ENCODE results near the gene JPH2.
"Not testable (repeated sequence)": the region's sequence is repeated elsewhere in the genome, so short reads cannot be mapped to it uniquely, and the experiment has no call there.

JPH2 gene

DNA sequence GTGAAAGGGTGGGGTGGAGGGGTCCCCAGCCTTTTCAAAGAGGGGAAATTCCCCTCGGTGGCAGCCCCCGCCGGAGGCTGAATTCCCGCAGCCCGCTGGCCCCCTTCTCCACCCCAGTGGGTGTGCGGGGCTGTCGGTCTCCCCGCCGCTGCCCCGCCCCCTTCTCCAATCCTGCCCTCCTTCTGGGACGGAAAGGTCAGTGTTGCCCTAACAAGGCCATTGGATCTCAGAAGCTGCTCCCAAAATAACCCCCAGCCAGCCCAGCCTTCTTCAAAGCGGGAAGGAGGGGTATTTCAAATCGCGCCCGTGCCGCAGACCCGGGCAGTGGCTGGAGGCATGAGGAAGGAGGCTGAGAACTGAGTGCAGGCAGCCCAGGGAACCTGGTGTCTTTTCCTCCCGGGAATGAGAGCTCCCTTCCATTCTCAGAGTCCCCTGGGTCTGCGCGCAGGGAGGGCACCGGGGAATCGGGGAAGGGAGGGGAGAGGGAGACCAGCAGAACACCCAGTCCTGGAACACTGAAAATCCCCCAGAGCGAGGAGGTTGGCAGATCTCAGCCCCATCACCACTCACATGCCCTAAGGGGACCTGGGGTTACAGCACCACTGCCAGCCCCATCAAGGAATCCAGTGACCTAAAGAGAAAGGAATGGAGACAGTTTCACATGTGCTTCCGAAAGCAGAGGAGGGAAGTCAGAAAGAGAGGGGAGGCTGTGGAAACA lies at the start of gene JPH2:
TSS of gene JPH2 (minus strand) at position 135 of the 718 bp plus-strand sequence. CDS start 483 bp downstream, outside the sequence.
- Histone ChIP-seq H4K20me1 (ENCODE audit: insufficient read depth, low read length) (no peaks in the 10 kb centered on the region), H3K9me3 (ENCODE audit: insufficient read depth, low read length) (no peaks in the 10 kb centered on the region), H3K27ac (ENCODE audit: low read length) (no peak within 1 kb of the TSS), H3K79me2 (ENCODE audit: low read length) (no peaks in the 10 kb centered on the region), H3K4me1 (ENCODE audit: low read length) (peaks cover 7% of the 10 kb centered on the region; the same call in 1 of the 2 replicates), H3K36me3 (replicated peaks; ENCODE audit: low read depth, low read length) (no peaks in the 10 kb centered on the region), H3K4me2 (ENCODE audit: low read length) (peak within 1 kb of the TSS; percentile 11), H3K4me3 (ENCODE audit: low read length) (peak within 1 kb of the TSS; percentile 22; the same call in 1 of the 2 replicates), H3K9ac (ENCODE audit: low read length) (no peak within 1 kb of the TSS), H2AFZ (ENCODE audit: low read depth, low read length) (no peak within 1 kb of the TSS), H3K27me3 (ENCODE audit: low read depth, low read length) (peaks cover 29% of the 10 kb centered on the region)
- TF ChIP-seq, protein P1, sequence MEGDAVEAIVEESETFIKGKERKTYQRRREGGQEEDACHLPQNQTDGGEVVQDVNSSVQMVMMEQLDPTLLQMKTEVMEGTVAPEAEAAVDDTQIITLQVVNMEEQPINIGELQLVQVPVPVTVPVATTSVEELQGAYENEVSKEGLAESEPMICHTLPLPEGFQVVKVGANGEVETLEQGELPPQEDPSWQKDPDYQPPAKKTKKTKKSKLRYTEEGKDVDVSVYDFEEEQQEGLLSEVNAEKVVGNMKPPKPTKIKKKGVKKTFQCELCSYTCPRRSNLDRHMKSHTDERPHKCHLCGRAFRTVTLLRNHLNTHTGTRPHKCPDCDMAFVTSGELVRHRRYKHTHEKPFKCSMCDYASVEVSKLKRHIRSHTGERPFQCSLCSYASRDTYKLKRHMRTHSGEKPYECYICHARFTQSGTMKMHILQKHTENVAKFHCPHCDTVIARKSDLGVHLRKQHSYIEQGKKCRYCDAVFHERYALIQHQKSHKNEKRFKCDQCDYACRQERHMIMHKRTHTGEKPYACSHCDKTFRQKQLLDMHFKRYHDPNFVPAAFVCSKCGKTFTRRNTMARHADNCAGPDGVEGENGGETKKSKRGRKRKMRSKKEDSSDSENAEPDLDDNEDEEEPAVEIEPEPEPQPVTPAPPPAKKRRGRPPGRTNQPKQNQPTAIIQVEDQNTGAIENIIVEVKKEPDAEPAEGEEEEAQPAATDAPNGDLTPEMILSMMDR (IDR thresholded peaks at IDR 0.05; ENCODE audit: low read depth, low read length) = no peak
- no peak for TF ChIP-seq EZH2phosphoT487 (IDR thresholded peaks at IDR 0.05; ENCODE audit: low read depth)

DNA sequence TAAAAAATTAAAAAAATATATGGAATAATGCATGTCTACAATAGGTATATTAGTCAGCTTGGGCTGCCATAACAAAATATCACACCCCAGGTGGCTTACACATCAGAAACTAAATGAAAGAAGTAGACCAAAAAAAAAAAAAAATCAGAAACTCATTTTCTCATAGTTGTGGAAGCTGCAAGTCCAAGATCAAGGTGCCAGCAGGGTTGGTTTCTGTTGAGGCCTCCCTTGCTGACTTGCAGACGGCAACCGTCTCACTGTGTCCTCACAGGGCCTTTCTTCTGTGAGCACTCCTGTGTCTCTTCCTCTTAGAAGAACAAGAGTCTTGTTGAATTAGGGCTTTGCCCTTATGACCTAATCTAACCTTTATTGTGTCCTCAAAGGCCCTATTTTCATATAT lies 48.7 kb upstream of the JPH2 start:
- Histone ChIP-seq H3K9ac (ENCODE audit: low read length) (no peak overlapping the region), H3K4me1 (ENCODE audit: low read length) (no peaks in the 10 kb centered on the region), H3K27ac (ENCODE audit: low read length) (no peak overlapping the region), H3K4me2 (ENCODE audit: low read length) (no peak overlapping the region), H3K4me3 (ENCODE audit: low read length) (no peak overlapping the region), H3K79me2 (ENCODE audit: low read length) (no peaks in the 10 kb centered on the region), H4K20me1 (ENCODE audit: insufficient read depth, low read length) (no peaks in the 10 kb centered on the region), H2AFZ (ENCODE audit: low read depth, low read length) (no peak overlapping the region), H3K36me3 (replicated peaks; ENCODE audit: low read depth, low read length) (no peaks in the 10 kb centered on the region), H3K9me3 (ENCODE audit: insufficient read depth, low read length) (no peaks in the 10 kb centered on the region), H3K27me3 (ENCODE audit: low read depth, low read length) (no peaks in the 10 kb centered on the region)
- TF ChIP-seq EZH2phosphoT487 (IDR thresholded peaks at IDR 0.05; ENCODE audit: low read depth) = no peak

DNA sequence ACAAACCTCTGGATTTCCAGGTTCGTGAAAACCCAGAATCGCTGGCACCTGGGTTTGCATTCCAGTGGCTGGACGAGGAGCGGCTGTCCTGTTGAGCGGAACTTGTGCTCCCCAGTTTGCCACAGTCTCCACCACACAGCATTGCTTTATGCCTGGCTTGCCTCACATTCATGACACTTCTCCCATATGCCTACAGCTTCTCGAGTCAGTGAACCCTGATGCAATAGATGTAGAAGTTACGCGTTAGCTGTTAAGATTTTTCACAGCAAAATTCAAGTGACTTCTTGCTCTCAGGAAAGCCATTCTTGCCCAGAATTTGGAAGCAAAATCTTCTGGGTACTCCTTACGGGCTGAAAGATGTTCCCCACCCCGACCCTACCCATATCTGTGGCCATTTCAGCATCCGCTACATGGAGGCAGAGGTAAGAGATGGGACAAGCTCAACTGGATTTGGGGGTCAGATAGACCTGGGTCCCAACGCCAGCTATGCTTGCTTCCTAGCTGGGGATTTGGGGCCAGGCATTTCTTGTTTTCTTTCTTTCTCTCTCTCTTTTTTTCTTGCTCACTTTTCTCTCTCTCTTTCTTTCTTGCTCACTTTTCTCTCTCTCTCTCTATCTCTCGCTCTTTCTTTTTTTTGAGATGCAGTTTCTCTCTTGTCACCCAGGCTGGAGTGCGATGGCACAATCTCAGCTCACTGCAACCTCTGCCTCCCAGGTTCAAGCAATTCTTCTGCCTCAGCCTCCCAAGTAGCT lies 47.8 kb upstream of the JPH2 start:
- H3K79me2 ChIP-seq (ENCODE audit: low read length) = no peaks in the 10 kb centered on the region
- H4K20me1 ChIP-seq (ENCODE audit: insufficient read depth, low read length) = no peaks in the 10 kb centered on the region
- no peaks in the 10 kb centered on the region for H3K36me3 ChIP-seq (replicated peaks; ENCODE audit: low read depth, low read length)
- H3K4me1 ChIP-seq (ENCODE audit: low read length) = no peaks in the 10 kb centered on the region
- no peak overlapping the region for H3K4me3 ChIP-seq (ENCODE audit: low read length)
- TF ChIP-seq, protein P1 (IDR thresholded peaks at IDR 0.05; ENCODE audit: low read depth, low read length) = no peak
- no peak overlapping the region for H3K27ac ChIP-seq (ENCODE audit: low read length)
- H3K4me2 ChIP-seq (ENCODE audit: low read length) = no peak overlapping the region
- no peaks in the 10 kb centered on the region for H3K27me3 ChIP-seq (ENCODE audit: low read depth, low read length)
- no peak overlapping the region for H2AFZ ChIP-seq (ENCODE audit: low read depth, low read length)
- no peaks in the 10 kb centered on the region for H3K9me3 ChIP-seq (ENCODE audit: insufficient read depth, low read length)
- no peak overlapping the region for H3K9ac ChIP-seq (ENCODE audit: low read length)

DNA sequence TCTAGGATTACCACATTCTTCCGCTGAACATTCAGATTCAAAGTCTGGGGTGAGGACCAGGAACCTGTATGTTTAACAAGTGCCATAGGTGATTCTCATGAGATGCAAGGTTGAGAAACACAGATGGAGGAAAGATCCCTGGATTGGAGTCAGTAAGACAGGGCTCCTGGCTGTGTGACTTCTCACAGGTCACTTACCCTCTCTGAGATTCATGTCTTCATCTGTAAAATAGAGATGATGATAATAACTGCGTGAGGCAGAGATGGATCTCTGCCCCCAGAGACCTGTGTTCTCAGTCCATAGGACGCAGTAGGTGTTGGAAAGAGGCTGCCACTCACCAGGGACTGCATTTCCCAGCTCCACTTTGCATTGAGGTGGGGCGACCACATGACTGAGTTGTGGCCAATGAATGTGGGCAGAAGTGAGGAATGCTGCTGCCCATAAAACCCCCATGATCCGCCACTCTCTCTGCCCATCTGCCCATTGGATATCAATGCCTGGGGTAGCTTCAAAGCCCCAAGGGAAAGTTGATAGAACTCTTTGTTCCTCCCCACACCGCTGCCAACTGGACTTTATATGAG lies 46.5 kb upstream of the JPH2 start:
- no peaks in the 10 kb centered on the region for H3K9me3 ChIP-seq (ENCODE audit: insufficient read depth, low read length)
- no peaks in the 10 kb centered on the region for H3K27me3 ChIP-seq (ENCODE audit: low read depth, low read length)
- H3K36me3 ChIP-seq (replicated peaks; ENCODE audit: low read depth, low read length) = no peaks in the 10 kb centered on the region
- no peak overlapping the region for H3K27ac ChIP-seq (ENCODE audit: low read length)
- H3K4me2 ChIP-seq (ENCODE audit: low read length) = no peak overlapping the region
- H3K4me1 ChIP-seq (ENCODE audit: low read length) = no peaks in the 10 kb centered on the region
- TF ChIP-seq, protein P1 (IDR thresholded peaks at IDR 0.05; ENCODE audit: low read depth, low read length) = no peak
- no peak for TF ChIP-seq EZH2phosphoT487 (IDR thresholded peaks at IDR 0.05; ENCODE audit: low read depth)
- H3K4me3 ChIP-seq (ENCODE audit: low read length) = no peak overlapping the region
- no peak overlapping the region for H2AFZ ChIP-seq (ENCODE audit: low read depth, low read length)
- no peak overlapping the region for H3K9ac ChIP-seq (ENCODE audit: low read length)
- H3K79me2 ChIP-seq (ENCODE audit: low read length) = no peaks in the 10 kb centered on the region
- H4K20me1 ChIP-seq (ENCODE audit: insufficient read depth, low read length) = no peaks in the 10 kb centered on the region

DNA sequence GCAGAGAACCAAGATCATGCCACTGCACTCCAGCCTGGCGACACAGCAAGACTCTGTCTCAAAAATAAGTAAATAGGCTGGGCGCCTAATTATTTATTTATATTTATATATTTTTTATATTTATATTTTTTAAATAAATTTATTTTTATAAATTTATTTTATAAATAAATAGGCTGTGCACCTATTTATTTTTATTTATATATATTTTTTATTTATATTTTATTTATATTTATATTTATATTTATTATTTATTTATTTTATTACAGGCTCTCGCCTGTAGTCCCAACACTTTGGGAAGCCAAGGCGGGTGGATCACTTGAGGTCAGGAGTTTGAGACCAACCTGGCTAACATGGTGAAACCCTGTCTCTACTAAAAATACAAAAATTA lies 45.5 kb upstream of the JPH2 start:
- not testable (repeated sequence) for H3K36me3 ChIP-seq (replicated peaks; ENCODE audit: low read depth, low read length); H3K27ac ChIP-seq (ENCODE audit: low read length); H3K79me2 ChIP-seq (ENCODE audit: low read length); H3K4me1 ChIP-seq (ENCODE audit: low read length); H3K4me3 ChIP-seq (ENCODE audit: low read length); H2AFZ ChIP-seq (ENCODE audit: low read depth, low read length); H3K9me3 ChIP-seq (ENCODE audit: insufficient read depth, low read length); H4K20me1 ChIP-seq (ENCODE audit: insufficient read depth, low read length); H3K4me2 ChIP-seq (ENCODE audit: low read length); H3K9ac ChIP-seq (ENCODE audit: low read length); H3K27me3 ChIP-seq (ENCODE audit: low read depth, low read length)

Data from OCI-LY3 (cell line).